Stimulated activated CD4-positive, alpha-beta T cell treated with anti-CD3 and anti-CD28 coated beads, Interleukin-15, amount 100 ng/mL, for 48 hours (primary cell): Measurements from ENCODE around the gene GPR42.

Source experiments
- DNase-seq, 2 donors: peaks; one replicate each; pipeline ENCODE4 v3.0.0-alpha.2; 2020; ENCODE audit warnings: low read depth in 2 of 2

GPR42 gene, protein sequence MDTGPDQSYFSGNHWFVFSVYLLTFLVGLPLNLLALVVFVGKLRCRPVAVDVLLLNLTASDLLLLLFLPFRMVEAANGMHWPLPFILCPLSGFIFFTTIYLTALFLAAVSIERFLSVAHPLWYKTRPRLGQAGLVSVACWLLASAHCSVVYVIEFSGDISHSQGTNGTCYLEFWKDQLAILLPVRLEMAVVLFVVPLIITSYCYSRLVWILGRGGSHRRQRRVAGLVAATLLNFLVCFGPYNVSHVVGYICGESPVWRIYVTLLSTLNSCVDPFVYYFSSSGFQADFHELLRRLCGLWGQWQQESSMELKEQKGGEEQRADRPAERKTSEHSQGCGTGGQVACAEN

DNA sequence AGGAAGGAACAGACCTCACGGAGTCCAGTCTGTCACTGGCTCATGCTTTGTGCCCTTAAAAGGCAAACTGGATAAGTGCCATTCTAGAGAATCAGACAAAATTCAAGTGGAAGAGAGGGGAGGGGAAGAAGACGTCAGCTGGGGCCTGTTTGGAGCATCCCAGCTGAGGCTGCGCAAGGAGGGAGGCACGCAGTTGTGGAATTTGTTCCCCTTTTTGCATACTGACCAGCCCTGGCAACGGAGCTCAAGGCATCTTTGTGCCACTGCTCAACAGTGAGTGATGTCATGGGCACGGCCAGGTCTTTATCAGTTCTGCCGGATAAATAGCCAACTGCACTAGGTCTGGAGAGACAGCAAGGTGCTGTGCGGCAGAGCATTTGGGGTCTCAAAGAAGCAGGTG is at the start of gene GPR42:
Gene GPR42, plus strand, starts transcription at position 347 of the 400 bp plus-strand sequence. CDS start 292 bp downstream, outside the sequence.
- DNase-seq: no peak

- DNase-seq: no peak
Measured at GRCh38 chr19:35321291-35321690, 49.6 kb upstream of the GPR42 start.

GRCh38 chr19:35322014-35322413 is 48.9 kb upstream of the GPR42 start:
- no peak for DNase-seq

DNA sequence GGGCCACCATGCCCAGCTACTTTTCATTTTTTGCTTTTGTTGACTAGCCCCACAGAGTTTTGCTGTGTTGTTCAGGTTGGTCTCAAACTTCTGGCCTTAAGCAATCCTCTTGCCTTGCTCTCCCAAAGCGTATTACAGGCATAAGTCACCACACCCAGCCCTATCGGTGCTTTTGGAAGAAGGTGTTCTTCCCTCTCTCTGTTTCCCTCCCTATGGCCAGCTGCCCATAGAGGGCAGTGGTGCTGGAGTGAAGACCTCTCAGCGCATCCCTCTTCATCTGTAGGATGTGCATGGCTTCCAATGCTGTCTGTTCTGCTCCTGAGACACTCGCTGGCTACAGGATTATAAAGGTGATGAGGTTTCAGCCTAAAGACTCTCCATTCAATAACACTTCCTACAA is 43.2 kb upstream of the GPR42 start:
- no peak for DNase-seq

DNA sequence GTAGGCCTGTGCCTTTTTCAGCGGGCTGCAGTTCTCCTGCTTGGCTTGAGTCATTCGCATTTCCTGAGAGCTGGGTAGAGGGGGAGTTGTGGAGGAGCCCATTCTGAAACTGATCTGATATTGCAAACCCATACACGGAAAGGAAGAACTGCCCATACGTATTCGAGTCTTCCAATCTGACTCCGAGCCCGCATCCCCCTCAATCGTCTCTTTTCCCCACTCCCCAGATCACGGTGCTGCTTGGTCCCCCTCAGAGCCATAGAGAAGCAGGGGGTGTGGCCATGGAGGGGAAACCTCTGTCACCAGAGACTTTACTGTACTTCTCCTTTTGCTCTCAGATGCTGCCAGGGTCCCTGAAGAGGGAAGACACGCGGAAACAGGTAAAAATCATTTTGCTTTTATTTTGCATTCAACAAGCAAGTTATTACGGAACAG is 42.0 kb upstream of the GPR42 start, which contains the start of gene CD22:
Gene CD22, plus strand, starts transcription at position 337 of the 435 bp plus-strand sequence. CDS start 2,854 bp downstream, outside the sequence.
- no peak for DNase-seq

GRCh38 chr19:35329323-35329722 is 41.5 kb upstream of the GPR42 start:
- no peak for DNase-seq

GRCh38 chr19:35330475-35330874 is 40.4 kb upstream of the GPR42 start:
- DNase-seq: no peak

- DNase-seq: no peak
Measured at GRCh38 chr19:35331551-35332214, 39.2 kb upstream of the GPR42 start.

- DNase-seq: peak in 1 of 2 donors; percentile 35
Measured at GRCh38 chr19:35332817-35333216, 38.1 kb upstream of the GPR42 start.

GRCh38 chr19:35334144-35334753 is 36.6 kb upstream of the GPR42 start:
- DNase-seq: no peak

DNA sequence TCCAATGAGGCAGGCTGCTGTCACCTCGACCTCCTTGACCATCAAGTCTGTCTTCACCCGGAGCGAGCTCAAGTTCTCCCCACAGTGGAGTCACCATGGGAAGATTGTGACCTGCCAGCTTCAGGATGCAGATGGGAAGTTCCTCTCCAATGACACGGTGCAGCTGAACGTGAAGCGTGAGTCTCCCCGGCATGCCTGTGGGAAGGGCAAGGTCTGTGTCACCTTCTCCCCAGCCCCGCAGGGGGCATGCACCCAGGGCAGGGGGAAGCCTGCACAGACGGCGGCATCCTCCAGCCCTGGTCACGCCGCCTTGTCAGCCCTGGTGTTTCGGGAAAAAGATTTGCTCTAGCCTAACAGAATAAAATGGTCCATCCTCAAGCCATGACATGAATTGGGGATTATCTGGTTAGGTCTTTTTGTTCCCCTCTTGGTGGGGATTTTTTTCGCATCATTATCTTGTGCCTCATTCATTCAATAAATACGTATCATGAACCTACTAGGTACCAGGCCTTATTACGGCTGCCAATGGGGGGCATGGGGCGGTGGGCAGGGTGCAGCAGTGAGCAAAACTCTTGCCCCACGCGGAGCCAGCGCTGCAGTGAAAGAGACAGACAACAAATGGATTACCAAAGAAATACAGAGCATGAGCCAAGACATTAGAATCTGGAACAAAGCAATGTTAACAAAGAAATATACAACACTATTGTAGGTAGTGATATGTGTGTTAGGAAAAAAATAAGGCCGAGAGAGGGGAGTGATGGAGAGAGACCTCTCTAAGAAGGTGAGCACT is 34.5 kb upstream of the GPR42 start:
- DNase-seq: no peak

DNA sequence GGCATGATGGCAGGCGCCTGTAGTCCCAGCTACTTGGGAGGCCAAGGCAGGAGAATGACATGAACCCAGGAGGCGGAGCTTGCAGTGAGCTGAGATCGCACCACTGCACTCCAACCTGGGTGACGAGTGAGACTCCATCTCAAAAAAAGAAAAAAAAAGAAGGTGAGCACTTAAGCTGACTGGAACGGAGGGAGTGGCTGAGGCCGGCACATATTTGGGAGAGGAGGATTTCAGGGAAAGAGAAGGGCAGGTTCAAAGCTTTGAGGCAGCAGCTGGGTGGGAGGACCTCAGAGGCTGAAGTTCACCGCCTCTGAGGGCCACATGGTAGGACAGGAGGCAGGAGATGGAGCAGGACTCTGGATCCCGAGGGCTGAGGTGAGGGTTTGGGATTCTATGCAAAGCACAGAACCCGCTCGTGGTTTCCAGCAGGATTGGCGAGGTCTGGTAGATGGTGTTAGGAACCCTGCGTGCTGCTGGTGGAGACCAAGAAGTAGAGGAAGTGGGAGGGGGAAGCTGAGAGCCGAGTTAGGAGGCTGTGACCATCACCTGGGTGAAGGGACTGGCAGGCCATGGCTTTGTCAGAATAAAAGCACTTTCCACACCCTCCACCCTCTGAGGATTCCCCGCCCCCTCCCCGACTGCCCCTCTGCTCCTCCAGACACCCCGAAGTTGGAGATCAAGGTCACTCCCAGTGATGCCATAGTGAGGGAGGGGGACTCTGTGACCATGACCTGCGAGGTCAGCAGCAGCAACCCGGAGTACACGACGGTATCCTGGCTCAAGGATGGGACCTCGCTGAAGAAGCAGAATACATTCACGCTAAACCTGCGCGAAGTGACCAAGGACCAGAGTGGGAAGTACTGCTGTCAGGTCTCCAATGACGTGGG is 33.5 kb upstream of the GPR42 start:
- DNase-seq: no peak

DNA sequence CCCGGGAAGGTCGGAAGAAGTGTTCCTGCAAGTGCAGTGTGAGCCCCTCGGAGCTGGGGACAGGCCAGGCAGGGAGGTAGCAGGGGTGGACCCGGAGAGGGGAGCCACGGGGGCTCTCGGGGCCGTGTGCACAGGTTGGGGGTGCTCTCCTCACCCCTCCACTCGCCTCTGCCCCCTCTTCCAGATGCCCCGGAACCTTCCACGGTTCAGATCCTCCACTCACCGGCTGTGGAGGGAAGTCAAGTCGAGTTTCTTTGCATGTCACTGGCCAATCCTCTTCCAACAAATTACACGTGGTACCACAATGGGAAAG is 32.9 kb upstream of the GPR42 start:
- no peak for DNase-seq

DNA sequence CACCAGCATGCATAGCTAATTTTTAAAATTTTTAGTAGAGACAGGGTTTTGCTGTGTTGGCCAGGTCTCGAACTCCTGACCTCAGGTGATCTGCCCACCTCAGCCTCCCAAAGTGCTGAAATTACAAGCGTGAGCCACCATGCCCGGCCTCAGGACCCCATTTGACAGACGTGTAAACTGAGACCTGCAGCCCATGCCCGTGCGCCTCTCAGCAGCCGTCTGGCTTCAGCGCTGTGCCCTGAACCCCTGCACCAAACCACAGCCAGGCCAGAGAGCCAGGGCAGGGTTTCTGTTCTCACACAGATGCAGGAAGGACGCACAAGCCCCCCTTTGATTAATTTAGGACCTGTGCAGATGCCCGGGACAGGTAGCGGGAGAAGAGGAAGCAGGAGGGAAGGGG is 30.4 kb upstream of the GPR42 start:
- no peak for DNase-seq

- DNase-seq: no peak
Measured at GRCh38 chr19:35341006-35341405, 29.9 kb upstream of the GPR42 start.

- DNase-seq: no peak
Measured at GRCh38 chr19:35341565-35342225, 29.2 kb upstream of the GPR42 start.

- DNase-seq: no peak
Measured at GRCh38 chr19:35342430-35342829, 28.4 kb upstream of the GPR42 start.

- DNase-seq: no peak
Measured at GRCh38 chr19:35344511-35345031, 26.3 kb upstream of the GPR42 start.

- DNase-seq: no peak
Measured at GRCh38 chr19:35345671-35346111, 25.2 kb upstream of the GPR42 start.
